IMR-90 (cell line): Measurements from ENCODE around the gene ZNF396.

Experiments
- CHD1 ChIP-seq: IDR thresholded peaks from 2 replicates; pipeline ENCODE4 v1.6.1; 2012; ENCODE audit warnings: low read depth, low read length, improper control_type of control experiment
- CTCF ChIP-seq: conservative IDR thresholded peaks from 2 replicates; pipeline ENCODE4 v1.5.1; 2012; ENCODE audit warnings: mild to moderate bottlenecking, low read depth, low read length, improper control_type of control experiment
- ELK1 ChIP-seq: fragments of 150-350 bp; IDR thresholded peaks from 2 replicates; pipeline ENCODE4 v1.6.1; 2016; ENCODE audit warnings: low read depth, mild to moderate bottlenecking, low read length, moderate library complexity, borderline replicate concordance
- MAFK ChIP-seq: IDR thresholded peaks from 2 replicates; pipeline ENCODE4 v1.6.1; 2012; ENCODE audit warnings: low read depth, low read length, improper control_type of control experiment
- MAZ ChIP-seq: IDR thresholded peaks from 2 replicates; pipeline ENCODE4 v1.6.1; 2012; ENCODE audit warnings: low read depth, mild to moderate bottlenecking, low read length, improper control_type of control experiment, moderate library complexity, borderline replicate concordance
- NFE2L2 ChIP-seq: fragments of 150-350 bp; IDR thresholded peaks from 2 replicates; pipeline ENCODE4 v1.6.1; 2016; ENCODE audit warnings: low read depth, mild to moderate bottlenecking, low read length
- POLR2A ChIP-seq: IDR thresholded peaks from 2 replicates; pipeline ENCODE4 v1.6.1; 2012; ENCODE audit warnings: mild to moderate bottlenecking, low read depth, low read length
- RAD21 ChIP-seq: IDR thresholded peaks from 2 replicates; pipeline ENCODE4 v1.6.1; 2012; ENCODE audit warnings: low read length, improper control_type of control experiment
- RFX5 ChIP-seq: IDR thresholded peaks from 2 replicates; pipeline ENCODE4 v1.8.0; 2012; ENCODE audit warnings: low read depth, mild to moderate bottlenecking, low read length, moderate library complexity
- USF2 ChIP-seq: fragments of 150-350 bp; IDR thresholded peaks from 2 replicates; pipeline ENCODE4 v1.6.1; 2017; ENCODE audit warnings: mild to moderate bottlenecking, antibody characterized with exemption, low read length, low read depth

- TF ChIP-seq ELK1, result no peak
- no peak for TF ChIP-seq CHD1
- TF ChIP-seq CTCF, result no peak
- TF ChIP-seq MAZ, result no peak
- TF ChIP-seq USF2, result no peak
- TF ChIP-seq POLR2A, result no peak
- no peak for TF ChIP-seq MAFK
- no peak for TF ChIP-seq RFX5
- no peak for TF ChIP-seq RAD21
- TF ChIP-seq NFE2L2, result no peak
Observed at GRCh38 chr18:35334212-35334611, 42.9 kb downstream of the ZNF396 start.
